Activated CD8-positive, alpha-beta T cell treated with anti-CD3 and anti-CD28 coated beads, Interleukin-2, amount 10 ng/mL, durations not matched to agents 7 days and 5 days (primary cell): ENCODE results near the gene APOL3. TPM values are rescaled to one million over a fixed set of nuclear protein-coding genes. Genes with fewer than 3 reads are reported as not detected.
"Not testable (repeated sequence)": the region's sequence is repeated elsewhere in the genome, so short reads cannot be mapped to it uniquely, and the experiment has no call there.

ENCODE experiments used
- ATAC-seq: fragments of 150-1000 bp; cut with Tn5 transposase; one replicate; pipeline ENCODE4 v1.10.0; 2021; ENCODE audit warnings: moderate library complexity
- CTCF ChIA-PET: fragments of 350-600 bp; sonication (Branson Sonifier 250); formaldehyde crosslinking; loops from one replicate; lab custom pipeline; 2021; ENCODE audit warnings: antibody characterized with exemption; lab: Charles Lee
- POLR2A ChIA-PET: fragments of 350-600 bp; sonication (Branson Sonifier 250); formaldehyde crosslinking; loops from one replicate; lab custom pipeline; 2021; ENCODE audit warnings: antibody characterized with exemption; lab: Charles Lee
- DNase-seq: peaks from one replicate; pipeline ENCODE4 v3.0.0-alpha.2; 2020
- H3K27ac Mint-ChIP-seq: one replicate; pipeline ENCODE4 v1.8.0; 2021; ENCODE audit warnings: mild to moderate bottlenecking, mixed read lengths
- H3K27me3 Mint-ChIP-seq: one replicate; pipeline ENCODE4 v1.8.0; 2021; ENCODE audit warnings: low read depth, mixed read lengths
- H3K36me3 Mint-ChIP-seq: one replicate; pipeline ENCODE4 v1.8.0; 2021; ENCODE audit warnings: low read depth, mixed read lengths
- H3K4me1 Mint-ChIP-seq: one replicate; pipeline ENCODE4 v1.8.0; 2021; ENCODE audit warnings: low read depth, mixed read lengths
- H3K4me3 Mint-ChIP-seq: one replicate; pipeline ENCODE4 v1.8.0; 2021; ENCODE audit warnings: mild to moderate bottlenecking, mixed read lengths
- H3K9me3 Mint-ChIP-seq: one replicate; pipeline ENCODE4 v1.8.0; 2022; ENCODE audit warnings: mixed read lengths; ENCODE audit not compliant: insufficient read depth
- total RNA-seq, 2 experiments: library from RNA; stranded (reverse); gene quantifications; one replicate each; pipeline ENCODE4 v1.2.3, GENCODE V29; 2021

The APOL3 gene
- total RNA-seq, 2 experiments from 2014 or later = 77.1 to 80.2 TPM

DNA sequence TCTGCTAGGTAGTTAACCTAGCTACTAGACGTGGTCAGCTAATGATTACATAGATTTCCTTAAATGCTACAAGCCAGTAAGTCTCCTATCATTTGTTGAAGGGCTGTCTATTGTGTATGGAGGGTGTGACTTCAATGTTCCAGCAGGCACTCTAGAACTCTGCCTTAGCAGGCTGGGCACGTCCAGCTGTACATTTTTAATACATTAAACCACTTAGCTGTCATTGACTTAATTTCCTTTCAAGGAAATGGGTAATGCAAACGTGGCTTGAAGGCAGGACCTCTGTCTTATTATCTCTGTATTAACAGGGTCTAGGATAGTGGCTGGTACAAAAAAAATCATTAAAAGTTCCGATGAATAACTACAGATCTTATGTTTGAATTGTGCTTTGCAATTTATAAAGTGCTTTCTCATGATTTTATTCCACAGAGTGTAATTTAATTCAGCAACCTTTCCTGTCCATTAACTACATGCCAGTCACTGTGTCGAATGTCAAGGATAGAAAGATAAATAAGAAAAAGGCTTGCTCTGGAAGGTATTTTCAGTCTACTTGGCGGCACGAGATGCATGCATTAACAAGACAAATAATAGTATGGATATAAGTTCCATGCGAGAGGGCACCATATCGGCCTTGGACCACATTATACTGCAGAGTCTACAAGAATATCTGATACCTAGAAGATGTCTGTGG is 60.3 kb downstream of the APOL3 start:
- H3K27ac Mint-ChIP-seq = no peak overlapping the region
- ChIA-PET POLR2A (no interaction called here), CTCF (interaction anchor here (1.3 to 2.2 kb wide), 2 partner anchors 24 to 35 kb away, joined by 3 to 18 read pairs; no protein-coding TSS in a partner anchor)
- ATAC-seq (no peak), DNase-seq (no peak)
- H3K4me1 Mint-ChIP-seq = no peaks in the 10 kb centered on the region
- H3K36me3 Mint-ChIP-seq = no peaks in the 10 kb centered on the region
- H3K27me3 Mint-ChIP-seq = peaks cover 4% of the 10 kb centered on the region
- H3K9me3 Mint-ChIP-seq = no peaks in the 10 kb centered on the region
- H3K4me3 Mint-ChIP-seq = no peak overlapping the region

GRCh38 chr22:36099561-36099960 is 61.0 kb downstream of the APOL3 start:
- H3K36me3 Mint-ChIP-seq, POLR2A ChIA-PET, H3K9me3 Mint-ChIP-seq, H3K4me1 Mint-ChIP-seq, DNase-seq, H3K4me3 Mint-ChIP-seq, ATAC-seq, H3K27me3 Mint-ChIP-seq, H3K27ac Mint-ChIP-seq: not testable (repeated sequence)
- CTCF ChIA-PET = interaction anchor here (1.3 to 2.2 kb wide), 2 partner anchors 25 to 34 kb away, joined by 3 to 18 read pairs; no protein-coding TSS in a partner anchor

- H3K9me3 Mint-ChIP-seq = no peaks in the 10 kb centered on the region
- peaks cover 2% of the 10 kb centered on the region for H3K27me3 Mint-ChIP-seq
- ChIA-PET POLR2A (no interaction called here), CTCF (no interaction called here)
- H3K36me3 Mint-ChIP-seq = no peaks in the 10 kb centered on the region
- ATAC-seq = no peak
- H3K27ac Mint-ChIP-seq = no peak overlapping the region
- H3K4me1 Mint-ChIP-seq = no peaks in the 10 kb centered on the region
- no peak overlapping the region for H3K4me3 Mint-ChIP-seq
- no peak for DNase-seq
Measured at GRCh38 chr22:36097880-36098279, 62.7 kb downstream of the APOL3 start.

DNA sequence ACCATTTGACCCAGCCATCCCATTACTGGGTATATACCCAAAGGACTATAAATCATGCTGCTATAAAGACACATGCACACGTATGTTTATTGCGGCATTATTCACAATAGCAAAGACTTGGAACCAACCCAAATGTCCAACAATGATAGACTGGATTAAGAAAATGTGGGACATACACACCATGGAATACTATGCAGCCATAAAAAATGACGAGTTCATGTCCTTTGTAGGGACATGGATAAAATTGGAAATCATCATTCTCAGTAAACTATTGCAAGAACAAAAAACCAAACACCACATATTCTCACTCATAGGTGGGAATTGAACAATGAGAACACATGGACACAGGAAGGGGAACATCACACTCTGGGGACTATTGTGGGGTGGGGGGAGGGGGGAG is 69.8 kb downstream of the APOL3 start:
- H3K9me3 Mint-ChIP-seq, POLR2A ChIA-PET, H3K27ac Mint-ChIP-seq, DNase-seq, H3K4me1 Mint-ChIP-seq, ATAC-seq, H3K27me3 Mint-ChIP-seq, H3K4me3 Mint-ChIP-seq, CTCF ChIA-PET, H3K36me3 Mint-ChIP-seq: not testable (repeated sequence)

Other genes with a start within 250 kb of the APOL3 start
- under 1 TPM; 0.03 to 0.37 TPM for gene RBFOX2, start 131.9 kb downstream of the APOL3 start, total RNA-seq
- gene APOL4, start 41.1 kb upstream of the APOL3 start, total RNA-seq = 1 to 10 TPM; 6.9 to 8.5 TPM
- gene APOL2, start 78.8 kb upstream of the APOL3 start, total RNA-seq = 10 to 100 TPM; 62.4 TPM
- gene APOL1, start 92.4 kb upstream of the APOL3 start, total RNA-seq = 10 to 100 TPM; 37.4 to 38.2 TPM
- gene MYH9, start 227.2 kb upstream of the APOL3 start, total RNA-seq = 100 to 1,000 TPM; 857 to 883 TPM